Osteocyte (in vitro differentiated cells): ENCODE data around the gene SSBP3. TPM values are rescaled to one million over a fixed set of nuclear protein-coding genes. Genes with fewer than 3 reads are reported as not detected.
"Not testable (repeated sequence)": the region's sequence is repeated elsewhere in the genome, so short reads cannot be mapped to it uniquely, and the experiment has no call there.

ENCODE experiments used
- DNase-seq: peaks from one replicate; pipeline ENCODE4 v3.0.0; 2021; ENCODE audit warnings: mixed read lengths; ENCODE audit not compliant: unreplicated experiment; ENCODE audit errors: extremely low spot score
- H3K27ac Mint-ChIP-seq: one replicate; pipeline ENCODE4 v1.8.0; 2021; ENCODE audit warnings: mild to moderate bottlenecking, mixed read lengths; ENCODE audit not compliant: unreplicated experiment
- H3K27me3 Mint-ChIP-seq: one replicate; pipeline ENCODE4 v1.8.0; 2021; ENCODE audit warnings: mixed read lengths; ENCODE audit not compliant: unreplicated experiment
- H3K36me3 Mint-ChIP-seq: one replicate; pipeline ENCODE4 v1.8.0; 2021; ENCODE audit warnings: mixed read lengths; ENCODE audit not compliant: unreplicated experiment
- H3K4me1 Mint-ChIP-seq: one replicate; pipeline ENCODE4 v1.8.0; 2021; ENCODE audit warnings: mixed read lengths; ENCODE audit not compliant: unreplicated experiment
- H3K4me3 Mint-ChIP-seq: one replicate; pipeline ENCODE4 v1.8.0; 2021; ENCODE audit warnings: mild to moderate bottlenecking, moderate library complexity, mixed read lengths; ENCODE audit not compliant: unreplicated experiment
- H3K9me3 Mint-ChIP-seq: one replicate; pipeline ENCODE4 v1.8.0; 2021; ENCODE audit warnings: mixed read lengths; ENCODE audit not compliant: unreplicated experiment
- total RNA-seq: library from RNA; stranded (reverse); gene quantifications from 2 replicates; pipeline ENCODE4 v1.2.1, GENCODE V29; 2021
- TF ChIP-seq, protein P1 (sequence below): fragments of 200-600 bp; sonication (generic); IDR thresholded peaks from 2 replicates; pipeline ENCODE4 v1.5.0; 2021; ENCODE audit warnings: antibody characterized with exemption, mild to moderate bottlenecking, moderate library complexity

SSBP3 gene
- total RNA-seq, 1 donor from 2014 or later: 56.4 TPM

DNA sequence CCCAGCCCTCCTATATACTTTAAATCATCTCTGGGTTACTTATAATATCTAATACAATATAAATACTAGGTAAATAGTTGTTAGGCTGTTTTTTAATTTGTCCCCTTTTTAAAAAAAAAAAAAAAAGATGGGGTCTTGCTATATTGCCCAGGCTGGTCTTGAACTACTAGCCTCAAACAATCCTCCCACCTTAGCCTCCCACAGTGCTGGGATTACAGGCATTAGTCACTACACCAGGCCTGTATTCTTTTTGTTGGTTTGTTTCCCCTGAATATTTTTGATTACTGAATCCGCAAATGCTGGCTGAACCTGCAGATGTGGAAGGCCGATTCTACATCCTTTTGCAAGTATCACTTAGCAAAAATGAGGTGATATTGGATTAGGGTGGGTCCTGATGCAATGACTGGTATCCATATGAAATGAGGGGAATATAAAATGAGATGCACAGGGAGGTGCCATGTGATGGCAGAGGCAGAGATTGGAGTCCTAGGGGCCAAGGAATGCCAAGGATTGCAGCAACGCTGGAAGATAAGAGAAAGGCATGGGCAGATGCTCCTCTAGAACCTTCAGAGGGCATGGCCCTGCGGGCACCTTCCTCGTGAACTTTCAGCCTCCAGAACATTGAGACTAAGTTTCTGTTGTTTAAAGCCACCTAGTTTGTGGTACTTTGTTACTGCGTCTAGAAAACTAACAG lies 58.8 kb downstream of the SSBP3 start:
- H3K9me3 Mint-ChIP-seq: no peaks in the 10 kb centered on the region
- no peaks in the 10 kb centered on the region for H3K27me3 Mint-ChIP-seq
- H3K4me3 Mint-ChIP-seq: no peak overlapping the region
- H3K27ac Mint-ChIP-seq: no peak overlapping the region
- TF ChIP-seq, protein P1, sequence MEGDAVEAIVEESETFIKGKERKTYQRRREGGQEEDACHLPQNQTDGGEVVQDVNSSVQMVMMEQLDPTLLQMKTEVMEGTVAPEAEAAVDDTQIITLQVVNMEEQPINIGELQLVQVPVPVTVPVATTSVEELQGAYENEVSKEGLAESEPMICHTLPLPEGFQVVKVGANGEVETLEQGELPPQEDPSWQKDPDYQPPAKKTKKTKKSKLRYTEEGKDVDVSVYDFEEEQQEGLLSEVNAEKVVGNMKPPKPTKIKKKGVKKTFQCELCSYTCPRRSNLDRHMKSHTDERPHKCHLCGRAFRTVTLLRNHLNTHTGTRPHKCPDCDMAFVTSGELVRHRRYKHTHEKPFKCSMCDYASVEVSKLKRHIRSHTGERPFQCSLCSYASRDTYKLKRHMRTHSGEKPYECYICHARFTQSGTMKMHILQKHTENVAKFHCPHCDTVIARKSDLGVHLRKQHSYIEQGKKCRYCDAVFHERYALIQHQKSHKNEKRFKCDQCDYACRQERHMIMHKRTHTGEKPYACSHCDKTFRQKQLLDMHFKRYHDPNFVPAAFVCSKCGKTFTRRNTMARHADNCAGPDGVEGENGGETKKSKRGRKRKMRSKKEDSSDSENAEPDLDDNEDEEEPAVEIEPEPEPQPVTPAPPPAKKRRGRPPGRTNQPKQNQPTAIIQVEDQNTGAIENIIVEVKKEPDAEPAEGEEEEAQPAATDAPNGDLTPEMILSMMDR: no peak
- H3K4me1 Mint-ChIP-seq: peaks cover 2% of the 10 kb centered on the region
- peaks cover 14% of the 10 kb centered on the region for H3K36me3 Mint-ChIP-seq
- no peak for DNase-seq

DNA sequence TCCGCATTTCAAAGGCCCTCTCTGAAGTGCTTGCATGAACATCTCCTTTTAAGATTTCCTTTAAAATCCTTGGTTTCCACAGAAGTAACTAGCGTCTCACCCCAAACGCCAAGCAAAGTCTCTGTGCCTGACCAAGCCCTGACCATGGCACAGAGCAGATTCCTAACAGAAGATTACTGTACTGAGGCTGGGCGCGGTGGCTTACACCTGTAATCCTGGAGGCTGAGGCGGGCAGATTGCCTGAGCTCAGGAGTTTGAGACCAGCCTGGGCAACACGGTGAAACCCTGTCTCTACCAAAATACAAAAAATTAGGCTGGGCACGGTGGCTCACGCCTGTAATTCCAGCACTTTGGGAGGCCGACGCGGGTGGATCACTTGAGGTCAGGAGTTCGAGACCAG lies 60.6 kb downstream of the SSBP3 start:
- H3K9me3 Mint-ChIP-seq, DNase-seq, H3K4me1 Mint-ChIP-seq, H3K27me3 Mint-ChIP-seq, H3K27ac Mint-ChIP-seq, H3K4me3 Mint-ChIP-seq: not testable (repeated sequence)
- peaks cover 21% of the 10 kb centered on the region for H3K36me3 Mint-ChIP-seq

DNA sequence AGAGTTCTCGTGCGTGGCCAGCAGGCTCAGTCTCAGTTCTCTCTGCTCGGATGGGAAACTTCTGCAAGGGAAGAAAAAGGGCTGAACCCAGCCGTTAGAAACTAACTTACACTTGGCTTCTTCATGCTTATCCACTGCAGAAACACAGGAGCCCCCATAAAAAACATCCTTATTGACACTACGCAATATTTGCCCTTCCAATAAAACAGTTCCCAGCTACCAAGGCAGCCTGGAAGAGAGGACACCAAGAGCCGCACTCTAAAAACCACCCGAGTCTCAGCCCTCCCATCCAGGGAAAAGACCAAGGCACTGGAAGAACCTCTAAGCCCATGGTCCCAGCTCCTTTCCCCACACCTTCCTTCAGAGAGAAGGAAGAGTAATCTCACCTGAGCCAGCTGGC lies 61.1 kb downstream of the SSBP3 start:
- DNase-seq: no peak
- Mint-ChIP-seq H3K4me3 (no peak overlapping the region), H3K36me3 (peaks cover 21% of the 10 kb centered on the region), H3K27me3 (no peaks in the 10 kb centered on the region), H3K4me1 (no peaks in the 10 kb centered on the region), H3K9me3 (no peaks in the 10 kb centered on the region), H3K27ac (no peak overlapping the region)
- TF ChIP-seq, protein P1: no peak

DNA sequence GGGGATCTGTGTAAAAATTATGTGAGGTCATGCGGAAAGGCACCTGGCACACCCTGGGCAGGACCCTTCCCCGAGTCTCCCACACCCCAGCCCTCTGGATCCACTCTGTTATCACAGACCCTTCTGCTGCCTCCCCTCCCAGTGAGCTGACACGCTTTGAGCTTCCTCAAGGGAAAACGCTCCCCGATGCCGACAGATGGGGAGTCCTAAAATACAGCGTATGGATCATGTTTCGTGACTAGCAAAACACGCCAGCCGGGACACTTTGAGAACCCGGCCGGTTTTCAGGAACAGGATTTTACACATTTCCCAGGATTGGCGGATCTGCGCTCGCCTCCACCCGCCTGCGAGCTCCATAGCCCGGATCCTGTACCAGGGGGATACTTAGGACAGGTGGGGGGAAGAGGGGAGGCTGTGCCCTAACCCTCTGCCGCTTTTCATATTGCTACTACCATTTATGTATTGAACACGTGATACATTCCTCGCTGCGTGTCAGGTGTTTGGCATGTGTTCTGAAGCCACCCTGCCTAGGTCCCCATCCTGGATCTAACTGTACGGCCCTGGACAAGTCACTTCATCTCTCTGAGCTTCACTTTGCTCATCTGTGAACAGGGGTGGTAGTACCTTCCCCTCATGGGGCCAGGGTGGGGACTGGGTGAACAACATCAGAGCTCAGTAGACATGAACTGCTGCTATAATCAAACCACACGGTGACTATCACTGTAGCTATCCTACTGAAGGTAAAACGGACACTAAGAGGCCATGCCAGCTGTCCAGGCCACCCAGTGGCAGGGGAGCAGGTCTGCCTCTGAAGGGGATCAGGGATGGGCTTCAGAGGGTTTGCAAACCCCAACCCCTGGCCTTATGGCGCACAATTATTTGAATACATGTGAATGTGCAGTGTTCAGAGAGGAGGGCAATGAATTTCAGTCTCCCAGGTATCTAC lies 63.2 kb downstream of the SSBP3 start:
- TF ChIP-seq, protein P1: no peak
- Mint-ChIP-seq H3K36me3 (peaks cover 16% of the 10 kb centered on the region), H3K4me3 (no peak overlapping the region), H3K27me3 (no peaks in the 10 kb centered on the region), H3K27ac (no peak overlapping the region), H3K4me1 (no peaks in the 10 kb centered on the region), H3K9me3 (no peaks in the 10 kb centered on the region)
- DNase-seq: no peak

DNA sequence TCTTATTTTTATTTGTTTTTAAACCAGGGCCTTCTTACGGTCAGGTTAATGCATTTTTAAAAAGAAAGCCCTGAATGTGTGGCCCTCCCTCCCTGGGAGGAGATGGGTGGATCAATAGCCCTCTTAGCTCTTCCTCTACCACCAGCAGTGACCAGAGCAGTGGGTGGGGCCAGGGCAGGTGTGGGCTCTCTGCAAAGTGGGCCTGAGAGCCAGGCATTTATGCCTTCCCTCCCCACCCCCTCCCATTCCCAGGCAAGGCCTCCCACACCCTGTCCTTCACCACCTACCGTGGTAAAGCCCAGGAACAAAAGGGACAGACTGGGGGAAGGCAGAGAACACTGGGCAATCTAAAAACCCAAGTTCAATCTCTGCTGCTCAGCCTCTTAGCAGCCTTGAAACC lies 63.9 kb downstream of the SSBP3 start:
- Mint-ChIP-seq H3K9me3 (no peaks in the 10 kb centered on the region), H3K36me3 (peaks cover 13% of the 10 kb centered on the region), H3K4me1 (no peaks in the 10 kb centered on the region), H3K27me3 (no peaks in the 10 kb centered on the region), H3K27ac (no peak overlapping the region), H3K4me3 (no peak overlapping the region)
- TF ChIP-seq, protein P1: no peak
- no peak for DNase-seq
